Right lobe of liver (tissue), 6 donors: ENCODE data around the gene ADAMTSL5. TPM values are rescaled to one million over a fixed set of nuclear protein-coding genes. Genes with fewer than 3 reads are reported as not detected.

Experiments
- ATAC-seq, 4 donors: fragments of 200-7000 bp; cut with Tn5 transposase; one replicate each; pipeline ENCODE4 v1.9.1; 2020; ENCODE audit warnings: mild to moderate bottlenecking in 4 of 4, moderate library complexity in 4 of 4
- DNase-seq, 3 donors: peaks; one replicate each; pipeline ENCODE4 v3.0.0-alpha.2; 2020
- H3K27ac ChIP-seq, 3 donors: fragments of 200-600 bp; one replicate each; pipeline ENCODE4 v1.8.0; 2022
- H3K27me3 ChIP-seq, 2 donors: fragments of 200-600 bp; one replicate each; pipeline ENCODE4 v1.8.0; 2022
- H3K36me3 ChIP-seq, 4 donors: fragments of 200-600 bp; sonication (generic) in 1 of 4; one replicate each; pipeline versions ENCODE4 v1.5.1 to v1.8.0; 2017 to 2022; ENCODE audit warnings: control low read depth in 1 of 4
- H3K4me1 ChIP-seq, 4 donors: fragments of 200-600 bp; sonication (generic) in 1 of 4; one replicate each; pipeline versions ENCODE4 v1.5.1 to v1.8.0; 2017 to 2022; ENCODE audit warnings: control low read depth in 1 of 4
- H3K4me3 ChIP-seq, 3 donors: fragments of 200-600 bp; one replicate each; pipeline ENCODE4 v1.8.0; 2022
- H3K9me3 ChIP-seq, 4 donors: fragments of 200-600 bp; sonication (generic) in 1 of 4; one replicate each; pipeline versions ENCODE4 v1.5.1 to v1.8.0; 2017 to 2022; ENCODE audit warnings: control low read depth in 1 of 4
- POLR2A ChIP-seq: fragments of 450-650 bp; IDR thresholded peaks from one replicate; pipeline ENCODE4 v1.6.1; 2017; ENCODE audit warnings: antibody characterized with exemption, mild to moderate bottlenecking
- WGBS: methylation state at CpG from one replicate; pipeline ENCODE4 v1.1.6; 2018; ENCODE audit warnings: low coverage, low lambda C conversion rate; ENCODE audit not compliant: insufficient coverage; ENCODE audit errors: missing lambda C conversion rate; 5-methylcytosine and 5-hydroxymethylcytosine counted together
- intact Hi-C, 2 donors: fragments of 100-400 bp; cut with DNase I; formaldehyde crosslinking; loops; one replicate each; pipeline versions ENCODE4 v1.11.2 to v1.14.1; 2022
- total RNA-seq, 6 experiments: library from RNA; depleted of rRNA in 2 of 6; stranded (reverse); fragments of >200 nt in 2 of 6; fragmentation: NEBNext Ultra II Directional in 3 of 6; extraction: Animal tissue kit (Norgen Biotek cat#: 25700) in 3 of 6; gene quantifications; one replicate each; pipeline versions ENCODE4 v1.1.0 to v1.2.4, GENCODE V29; 2016 to 2023
- TF ChIP-seq, protein P1 (sequence below), 4 donors: fragments of 200-600 bp in 3 of 4; fragments of 450-650 bp in 1 of 4; IDR thresholded peaks; one replicate each; pipeline versions ENCODE4 v1.5.1 to v1.8.0; 2016 to 2022; ENCODE audit warnings: antibody characterized with exemption in 4 of 4, mild to moderate bottlenecking in 2 of 4
- donor health status: DM: no; HTN: yes; CAD: no.
- donor health status: DM: no; HTN: no; CAD: no.
- donor health status: DM: no; HTN: no; CAD: no.
- donor health status: DM: no; HTN: yes; CAD: no.
- donor health status: DM: no; HTN: yes; CAD: no.

The ADAMTSL5 gene
- total RNA-seq, 6 experiments from 2014 or later, result 1.8 to 6.9 (median 4.5) TPM

DNA sequence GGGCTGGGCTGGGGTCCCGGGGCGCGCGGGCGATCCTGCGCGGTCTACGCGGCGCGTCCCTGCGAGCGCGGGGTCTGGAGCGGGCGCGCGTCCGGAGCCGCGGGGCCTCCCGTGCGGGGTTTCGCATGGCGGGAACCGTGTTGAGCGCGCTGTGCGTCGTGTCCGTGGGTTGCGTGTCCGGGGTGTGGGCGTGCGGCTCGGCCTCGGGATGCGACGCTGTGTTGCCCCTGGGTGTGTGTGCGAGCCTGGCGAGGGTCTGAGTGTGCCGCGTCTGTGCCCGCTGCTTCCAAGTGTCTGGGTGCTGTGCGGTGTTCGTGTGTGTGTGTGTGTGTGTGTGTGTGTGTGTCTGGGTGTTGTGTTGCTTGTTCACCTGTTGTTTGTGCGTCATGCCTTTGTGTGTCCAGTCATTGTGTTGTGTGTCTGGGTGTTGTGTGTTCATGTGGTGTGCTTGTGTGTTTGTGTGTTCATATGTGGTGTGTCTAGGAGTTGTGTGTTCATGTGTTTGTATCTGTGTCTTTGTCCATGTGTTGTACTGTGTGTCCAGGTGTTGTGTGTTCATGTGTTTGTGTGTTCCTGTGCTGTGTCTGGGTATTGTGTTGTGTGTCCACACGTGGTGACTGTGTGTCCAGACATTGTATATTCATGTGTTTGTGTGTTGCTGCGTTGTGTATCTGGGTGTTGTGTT, 11.6 kb upstream of the ADAMTSL5 start:
- DNase-seq (no peak), ATAC-seq (no peak)
- TF ChIP-seq POLR2A, result no peak
- TF ChIP-seq, protein P1, sequence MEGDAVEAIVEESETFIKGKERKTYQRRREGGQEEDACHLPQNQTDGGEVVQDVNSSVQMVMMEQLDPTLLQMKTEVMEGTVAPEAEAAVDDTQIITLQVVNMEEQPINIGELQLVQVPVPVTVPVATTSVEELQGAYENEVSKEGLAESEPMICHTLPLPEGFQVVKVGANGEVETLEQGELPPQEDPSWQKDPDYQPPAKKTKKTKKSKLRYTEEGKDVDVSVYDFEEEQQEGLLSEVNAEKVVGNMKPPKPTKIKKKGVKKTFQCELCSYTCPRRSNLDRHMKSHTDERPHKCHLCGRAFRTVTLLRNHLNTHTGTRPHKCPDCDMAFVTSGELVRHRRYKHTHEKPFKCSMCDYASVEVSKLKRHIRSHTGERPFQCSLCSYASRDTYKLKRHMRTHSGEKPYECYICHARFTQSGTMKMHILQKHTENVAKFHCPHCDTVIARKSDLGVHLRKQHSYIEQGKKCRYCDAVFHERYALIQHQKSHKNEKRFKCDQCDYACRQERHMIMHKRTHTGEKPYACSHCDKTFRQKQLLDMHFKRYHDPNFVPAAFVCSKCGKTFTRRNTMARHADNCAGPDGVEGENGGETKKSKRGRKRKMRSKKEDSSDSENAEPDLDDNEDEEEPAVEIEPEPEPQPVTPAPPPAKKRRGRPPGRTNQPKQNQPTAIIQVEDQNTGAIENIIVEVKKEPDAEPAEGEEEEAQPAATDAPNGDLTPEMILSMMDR (IDR thresholded peaks at IDR 0.05), result no peak
- intact Hi-C loops, result no loop called here
- 19% methylated on average over 4 of the region's 49 CpGs for WGBS
- Histone ChIP-seq H3K4me3 (no peak overlapping the region), H3K27ac (no peak overlapping the region), H3K36me3 (no peaks in the 10 kb centered on the region), H3K9me3 (no peaks in the 10 kb centered on the region), H3K27me3 (no peaks in the 10 kb centered on the region), H3K4me1 (no peaks in the 10 kb centered on the region)

DNA sequence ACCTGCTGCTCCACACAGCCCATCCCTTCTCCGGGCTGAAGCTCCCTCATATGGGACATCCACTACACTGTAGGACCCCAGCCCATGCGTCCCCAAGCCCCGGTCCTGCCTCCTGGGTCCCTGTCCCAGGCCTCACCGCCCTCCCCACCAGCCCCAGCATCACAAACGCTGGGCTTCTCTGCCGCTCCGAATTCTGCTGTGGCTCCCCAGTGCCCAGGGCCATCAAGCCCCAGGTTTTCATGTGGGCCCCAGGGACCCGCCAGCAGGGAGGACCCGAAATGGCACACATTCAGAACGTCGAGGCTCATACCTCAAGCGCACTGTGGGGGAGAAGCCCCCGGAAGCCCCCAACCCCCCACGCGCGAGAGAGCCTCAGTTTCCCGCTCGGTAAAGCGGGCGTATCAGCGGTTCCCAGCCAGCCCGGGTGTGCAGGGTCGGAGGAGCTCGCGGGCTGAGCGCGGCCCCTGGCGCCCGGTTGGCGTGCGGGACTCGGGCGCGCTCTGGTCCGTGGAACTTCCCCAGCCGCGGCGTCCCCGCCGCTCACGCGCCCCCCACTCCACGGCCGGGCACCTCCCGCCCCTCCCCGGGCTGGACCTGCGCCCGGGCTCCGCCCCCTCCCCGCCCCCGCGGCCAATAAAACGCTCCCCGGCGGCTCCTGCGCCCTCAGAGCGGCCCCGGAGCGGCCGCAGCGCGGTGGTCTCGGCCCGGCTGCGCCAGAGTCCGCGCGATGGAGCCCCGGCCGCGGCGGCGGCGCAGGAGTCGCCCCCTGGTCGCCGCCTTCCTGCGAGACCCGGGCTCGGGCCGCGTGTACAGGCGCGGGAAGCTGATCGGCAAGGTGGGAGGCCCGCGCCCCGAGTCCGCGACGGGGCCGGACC, 10.8 kb upstream of the ADAMTSL5 start, which contains the start of gene PLK5:
PLK5 (plus strand) TSS at position 666 of the 875 bp plus-strand sequence. CDS start 2,920 bp downstream, outside the sequence.
- intact Hi-C loops, result no loop called here
- no peaks in the 10 kb centered on the region for H3K9me3 ChIP-seq
- H3K4me3 ChIP-seq, result no peak within 1 kb of the TSS
- H3K27ac ChIP-seq, result no peak within 1 kb of the TSS
- H3K27me3 ChIP-seq, result no peaks in the 10 kb centered on the region
- WGBS, result 35% methylated on average over 6 of the region's 92 CpGs
- no peaks in the 10 kb centered on the region for H3K36me3 ChIP-seq
- H3K4me1 ChIP-seq, result no peaks in the 10 kb centered on the region
- TF ChIP-seq, protein P1 (IDR thresholded peaks at IDR 0.05), result no peak
- no peak for TF ChIP-seq POLR2A
- ATAC-seq, result no peak
- no peak for DNase-seq

DNA sequence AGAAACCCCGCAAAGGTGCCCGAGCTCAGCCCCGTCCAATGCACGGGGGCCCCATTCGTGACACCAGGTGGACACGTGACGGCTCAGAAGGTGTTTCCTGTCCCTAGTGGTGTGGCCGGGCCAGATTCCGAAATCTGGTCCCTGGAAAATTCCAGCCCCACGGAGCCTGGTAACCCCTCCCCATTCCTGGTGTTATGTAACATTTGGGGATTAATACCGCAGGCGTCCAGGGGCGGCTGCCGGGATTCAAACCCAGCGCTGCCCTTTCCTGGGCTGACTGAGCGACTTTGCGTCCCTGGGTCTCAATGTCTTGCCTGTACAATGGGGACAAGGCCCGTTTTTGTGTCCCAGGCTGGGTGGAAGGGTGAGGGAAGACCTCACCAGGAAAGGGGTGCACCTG, 10.0 kb upstream of the ADAMTSL5 start:
- H3K27ac ChIP-seq, result no peak overlapping the region
- H3K27me3 ChIP-seq, result no peaks in the 10 kb centered on the region
- no peaks in the 10 kb centered on the region for H3K9me3 ChIP-seq
- 55% methylated on average over 6 of the region's 18 CpGs for WGBS
- ATAC-seq, result no peak
- intact Hi-C loops, result no loop called here
- no peak for DNase-seq
- TF ChIP-seq POLR2A, result no peak
- TF ChIP-seq, protein P1 (IDR thresholded peaks at IDR 0.05), result no peak
- no peaks in the 10 kb centered on the region for H3K36me3 ChIP-seq
- H3K4me3 ChIP-seq, result no peak overlapping the region
- no peaks in the 10 kb centered on the region for H3K4me1 ChIP-seq

DNA sequence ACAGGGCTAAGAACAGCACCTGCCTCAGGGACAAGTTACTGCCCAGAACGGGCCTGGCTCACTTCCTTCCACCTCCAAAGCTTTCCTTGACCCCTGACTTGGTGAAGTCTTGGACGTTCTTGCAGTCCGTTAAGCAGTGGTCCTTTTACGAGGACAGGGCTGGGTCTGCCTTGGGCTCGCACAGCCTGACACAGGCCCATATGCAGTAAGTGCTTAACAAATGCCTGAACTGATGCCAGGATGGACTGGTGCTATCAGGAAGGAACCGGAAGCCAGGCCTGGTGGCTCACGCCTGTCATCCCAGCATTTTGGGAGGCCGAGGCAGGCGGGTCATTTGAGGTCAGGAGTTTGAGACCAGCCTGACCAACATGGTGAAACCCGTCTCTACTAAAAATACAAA, 9.2 kb upstream of the ADAMTSL5 start:
- Histone ChIP-seq H3K9me3 (no peaks in the 10 kb centered on the region), H3K4me3 (no peak overlapping the region), H3K27me3 (no peaks in the 10 kb centered on the region), H3K27ac (no peak overlapping the region), H3K36me3 (no peaks in the 10 kb centered on the region), H3K4me1 (no peaks in the 10 kb centered on the region)
- intact Hi-C loops, result no loop called here
- DNase-seq (no peak), ATAC-seq (no peak)
- 65% methylated on average over 4 of the region's 10 CpGs for WGBS
- no peak for TF ChIP-seq POLR2A
- TF ChIP-seq, protein P1 (IDR thresholded peaks at IDR 0.05), result no peak
